Stimulated activated CD8-positive, alpha-beta memory T cell treated with anti-CD3 and anti-CD28 coated beads, Interleukin-7, amount 100 ng/mL, for 1 hour (primary cell): ENCODE results near the gene BBS5.
"Not testable (repeated sequence)": the region's sequence is repeated elsewhere in the genome, so short reads cannot be mapped to it uniquely, and the experiment has no call there.

Experiments
- DNase-seq, 2 donors: peaks; one replicate each; pipeline ENCODE4 v3.0.0-alpha.2; 2020; ENCODE audit warnings: low read depth in 2 of 2

BBS5 gene

GRCh38 chr2:169486487-169486886 is 7.2 kb downstream of the BBS5 start:
- no peak for DNase-seq

DNA sequence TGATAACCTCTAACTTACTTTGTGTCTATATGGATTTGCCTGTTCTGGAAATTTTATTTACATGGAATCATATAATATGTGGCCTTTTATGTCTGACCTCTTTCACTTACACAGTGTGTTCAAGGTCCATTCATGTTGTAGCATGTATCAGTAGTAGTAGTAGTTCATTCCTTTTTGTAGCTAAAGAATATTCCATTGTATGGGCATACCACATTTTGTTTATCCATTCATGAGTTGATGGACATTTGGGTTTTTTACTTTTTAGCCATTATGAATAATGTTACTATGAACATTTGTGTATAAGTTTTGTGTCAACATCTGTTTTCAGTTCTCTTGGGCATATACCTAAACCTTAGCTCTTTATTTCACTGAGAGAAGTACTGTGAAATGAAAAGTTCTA is 11.5 kb downstream of the BBS5 start:
- no peak for DNase-seq

DNA sequence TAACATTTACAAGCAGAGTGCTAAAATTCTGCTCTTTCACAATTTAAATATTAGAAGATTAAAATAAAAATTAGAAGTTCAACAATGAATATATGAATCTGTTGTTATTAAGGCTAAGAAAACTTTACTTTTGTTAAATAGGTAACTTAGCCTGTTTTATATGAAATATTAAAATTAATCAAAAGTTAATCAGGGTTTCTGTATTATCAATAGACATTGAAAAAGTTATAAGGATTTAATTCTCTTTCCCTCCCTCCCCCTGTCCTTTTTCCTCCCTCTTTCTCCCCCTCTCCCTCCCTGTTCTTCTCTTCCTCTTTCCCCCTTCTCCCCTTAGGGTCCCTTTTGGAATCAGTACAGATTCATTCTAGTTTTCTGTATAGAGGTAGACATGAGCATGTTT is 12.1 kb downstream of the BBS5 start:
- DNase-seq: no peak

- no peak for DNase-seq
Observed at GRCh38 chr2:169493360-169493759, 14.1 kb downstream of the BBS5 start.

DNA sequence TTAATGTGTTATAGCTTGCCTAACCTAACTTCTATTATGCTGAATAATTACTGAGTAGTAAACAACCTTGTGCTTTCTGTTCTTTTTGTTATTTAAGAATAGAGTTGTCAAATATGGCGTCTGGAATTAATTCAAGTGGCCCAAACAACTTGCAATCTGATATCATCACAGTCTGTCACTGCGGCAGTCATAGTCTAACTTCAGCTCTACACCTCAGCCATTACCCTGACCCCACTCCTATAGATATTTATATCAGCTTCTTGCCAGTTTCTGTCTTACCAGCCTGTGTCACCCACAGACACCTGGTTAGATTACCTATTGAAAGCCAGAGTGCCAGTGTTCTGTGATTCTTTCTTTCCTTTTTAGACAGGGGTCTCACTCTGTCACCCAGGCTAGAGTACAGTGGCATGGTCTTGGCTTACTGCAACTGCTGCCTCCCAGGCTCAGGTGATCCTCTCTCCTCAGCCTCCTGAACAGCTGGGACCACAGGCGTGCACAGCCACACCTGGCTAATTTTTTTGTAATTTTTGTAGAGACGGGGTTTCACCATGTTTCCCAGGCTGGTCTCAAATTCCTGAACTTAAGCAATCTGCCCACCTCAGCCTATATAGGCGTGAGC is 16.1 kb downstream of the BBS5 start:
- DNase-seq: no peak

GRCh38 chr2:169504651-169505050 is 25.4 kb downstream of the BBS5 start:
- no peak for DNase-seq

DNA sequence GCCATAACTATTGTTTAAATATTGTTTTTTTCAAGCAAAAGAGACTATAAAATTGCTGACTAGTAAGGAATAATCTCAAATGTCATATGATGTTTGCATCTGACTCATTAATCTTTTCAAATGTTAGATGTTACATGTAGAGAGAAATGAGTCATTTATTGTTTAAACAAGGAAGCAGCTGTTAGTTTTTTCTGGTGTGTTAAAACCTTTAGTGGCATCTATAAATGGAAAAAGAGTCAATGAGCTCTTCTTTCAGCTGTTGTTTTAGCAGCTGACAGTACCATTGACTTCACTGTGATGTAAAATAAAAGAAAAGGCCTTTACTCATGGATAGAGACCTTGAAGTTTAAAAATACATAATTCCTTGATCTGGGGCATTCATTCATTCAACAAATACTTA is 28.4 kb downstream of the BBS5 start:
- DNase-seq: no peak

DNA sequence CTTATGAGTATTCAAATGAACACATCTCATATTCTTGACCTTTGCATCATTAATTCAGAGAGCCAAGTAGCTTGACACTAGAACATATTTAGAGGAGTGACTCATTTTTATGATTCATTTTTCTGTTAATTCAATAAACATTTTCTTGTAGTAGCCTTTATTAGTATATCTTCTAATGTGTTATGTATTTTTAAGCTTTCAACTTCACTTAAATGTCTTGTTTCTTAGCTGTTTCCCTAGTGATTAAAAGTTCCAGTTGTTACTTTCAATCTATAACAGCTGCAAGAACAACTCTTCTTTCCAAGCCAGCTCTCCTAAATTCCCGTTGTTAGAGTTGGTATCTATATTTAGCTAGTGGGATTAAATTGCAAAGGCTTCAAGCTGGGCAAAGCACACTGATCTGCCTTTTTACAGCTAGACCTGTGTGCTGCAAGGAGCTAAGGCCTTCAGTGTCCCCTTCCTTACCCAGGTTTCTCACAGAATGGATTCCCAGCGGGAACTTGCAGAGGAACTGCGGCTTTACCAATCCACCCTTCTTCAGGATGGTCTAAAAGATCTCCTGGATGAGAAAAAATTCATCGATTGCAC is 30.1 kb downstream of the BBS5 start, which contains the start of gene KLHL41:
KLHL41 (plus strand) TSS at position 405 of the 588 bp plus-strand sequence; CDS start at position 482, 77 bp downstream.
- no peak for DNase-seq

GRCh38 chr2:169509955-169510354 is 30.7 kb downstream of the BBS5 start:
- no peak for DNase-seq

DNA sequence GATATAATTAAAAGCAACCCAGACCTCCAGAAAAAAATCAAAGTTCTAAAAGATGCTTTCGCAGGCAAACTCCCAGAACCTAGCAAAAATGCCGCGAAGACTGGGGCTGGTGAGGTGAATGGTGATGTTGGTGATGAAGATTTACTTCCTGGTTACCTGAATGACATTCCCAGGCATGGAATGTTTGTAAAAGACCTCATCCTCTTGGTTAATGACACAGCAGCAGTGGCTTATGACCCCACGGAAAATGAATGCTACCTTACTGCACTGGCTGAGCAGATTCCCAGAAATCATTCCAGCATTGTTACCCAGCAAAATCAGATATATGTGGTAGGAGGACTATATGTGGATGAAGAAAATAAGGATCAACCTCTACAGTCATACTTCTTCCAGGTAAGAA is 31.2 kb downstream of the BBS5 start:
- no peak for DNase-seq

DNA sequence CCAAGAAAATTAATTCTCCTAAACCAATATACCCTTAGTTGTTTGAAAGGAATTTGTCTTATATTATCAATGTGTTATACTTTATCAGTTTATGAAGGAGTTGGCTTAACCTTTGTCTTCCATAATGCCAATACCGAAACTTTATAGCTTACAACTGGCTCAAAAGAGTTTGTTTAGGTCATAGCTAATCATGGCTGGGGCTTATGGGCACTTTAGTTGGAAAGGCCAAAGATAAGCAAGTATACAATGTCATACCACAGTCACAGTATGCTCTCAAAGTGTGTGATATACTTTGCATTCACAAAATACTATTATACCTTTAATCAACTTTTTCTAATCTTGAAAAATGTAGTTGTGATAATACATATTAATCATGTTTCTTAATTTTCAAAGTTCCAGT is 32.5 kb downstream of the BBS5 start:
- no peak for DNase-seq

- no peak for DNase-seq
Observed at GRCh38 chr2:169512525-169512924, 33.2 kb downstream of the BBS5 start.

DNA sequence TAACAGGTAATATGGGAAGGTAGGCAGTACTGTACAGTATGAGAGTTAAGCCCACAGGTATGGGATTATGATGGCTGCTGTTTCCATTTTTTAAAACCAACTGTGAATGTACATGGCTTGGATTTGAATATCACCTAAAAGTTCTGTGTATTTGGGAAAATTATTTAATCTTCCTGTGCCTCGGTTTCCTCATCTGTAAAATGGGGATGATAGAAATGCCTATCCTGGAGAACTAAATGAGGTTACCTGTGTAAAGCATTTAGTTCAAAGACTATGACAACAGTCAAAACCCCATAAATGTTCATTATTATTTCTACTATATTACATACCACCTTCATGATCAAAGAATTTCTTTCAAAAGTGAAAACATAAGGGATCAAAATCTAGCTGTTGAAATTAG is 33.8 kb downstream of the BBS5 start:
- no peak for DNase-seq

GRCh38 chr2:169513926-169514325 is 34.6 kb downstream of the BBS5 start:
- DNase-seq: no peak

- DNase-seq: not testable (repeated sequence)
Observed at GRCh38 chr2:169514758-169515157, 35.5 kb downstream of the BBS5 start.

DNA sequence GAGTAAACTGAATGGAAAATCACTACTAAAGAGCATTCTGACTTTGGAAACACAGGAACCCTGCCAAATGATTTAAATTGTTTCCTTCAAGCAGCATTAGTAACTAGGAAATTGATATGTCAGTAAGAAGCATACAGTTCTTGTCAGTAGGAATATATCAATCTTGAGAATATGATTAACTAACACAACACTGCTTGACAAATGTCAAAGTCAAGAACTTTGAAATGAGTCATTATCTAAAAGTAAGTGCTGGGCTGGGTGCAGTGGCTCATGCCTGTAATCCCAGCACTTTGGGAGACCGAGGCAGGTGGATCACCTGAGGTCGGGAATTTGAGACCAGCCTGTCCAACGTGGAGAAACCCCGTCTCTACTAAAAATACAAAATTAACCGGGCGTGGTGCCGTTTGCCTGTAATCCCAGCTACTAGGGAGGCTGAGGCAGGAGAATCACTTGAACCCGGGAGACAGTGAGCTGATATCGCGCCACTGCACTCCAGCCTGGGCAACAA is 37.2 kb downstream of the BBS5 start:
- not testable (repeated sequence) for DNase-seq

- no peak for DNase-seq
Observed at GRCh38 chr2:169520896-169521295, 41.6 kb downstream of the BBS5 start.

- no peak for DNase-seq
Observed at GRCh38 chr2:169523681-169524080, 44.4 kb downstream of the BBS5 start.

- DNase-seq: no peak
Observed at GRCh38 chr2:169525434-169525833, 46.1 kb downstream of the BBS5 start.

- no peak for DNase-seq
Observed at GRCh38 chr2:169526451-169526850, 47.2 kb downstream of the BBS5 start.

DNA sequence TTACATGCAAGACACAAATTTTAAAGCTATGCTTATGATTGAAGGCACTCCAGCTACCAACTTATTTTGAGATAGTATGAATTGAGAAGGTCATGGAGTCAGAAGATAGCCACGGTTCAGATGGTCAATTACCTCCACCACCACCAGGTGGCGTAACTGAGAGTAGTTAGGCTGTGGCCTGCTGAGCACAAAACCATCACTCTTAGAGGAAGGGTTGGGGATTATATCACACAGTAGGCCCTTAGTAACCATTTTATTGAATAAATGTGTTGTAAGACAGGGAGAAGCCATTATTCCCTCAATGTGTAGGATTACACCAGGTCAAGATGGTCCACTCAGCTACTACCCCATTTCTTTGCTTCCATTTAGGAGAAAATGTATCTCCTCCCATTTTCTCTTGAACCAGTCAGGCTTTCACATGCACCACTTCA is 49.0 kb downstream of the BBS5 start:
- DNase-seq: peak; percentile 31 to 62

DNA sequence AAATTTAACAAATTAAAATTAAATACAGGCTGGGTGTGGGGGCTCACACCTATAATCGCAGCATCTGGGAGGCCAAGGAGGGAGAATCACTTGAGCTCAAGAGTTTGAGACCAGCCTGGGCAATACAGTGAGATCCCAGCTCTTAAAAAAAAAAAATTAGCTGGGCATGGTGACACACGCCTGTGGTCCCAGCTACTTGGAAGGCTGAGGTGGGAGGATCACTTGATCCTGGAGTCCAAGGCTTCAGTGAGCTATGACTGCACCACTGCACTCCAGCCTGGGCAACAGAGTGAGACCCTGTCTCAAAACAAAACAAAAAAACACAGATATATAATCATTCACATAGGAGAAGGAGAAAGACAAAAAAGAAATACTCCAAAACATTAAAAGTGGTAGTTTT is 60.2 kb downstream of the BBS5 start:
- DNase-seq: not testable (repeated sequence)

DNA sequence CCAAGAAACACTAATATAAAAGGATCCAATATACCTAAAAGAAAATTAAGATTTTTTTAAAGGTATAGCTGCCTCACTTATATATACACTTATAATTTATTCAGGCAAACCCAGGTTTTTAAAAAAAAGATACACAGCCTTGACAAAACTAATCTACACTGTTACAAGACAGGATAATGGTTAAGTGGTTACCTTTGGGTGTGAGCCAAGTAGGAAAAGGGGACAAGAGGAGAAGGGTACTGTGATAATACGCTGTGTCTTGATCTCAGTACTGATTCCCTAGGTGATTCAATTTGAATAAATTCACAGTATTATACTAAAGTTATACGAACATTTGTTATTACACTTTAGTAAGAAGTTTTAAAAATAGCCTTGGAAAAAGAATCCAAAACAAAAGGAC is 60.9 kb downstream of the BBS5 start:
- DNase-seq: no peak

- no peak for DNase-seq
Observed at GRCh38 chr2:169542433-169542832, 63.1 kb downstream of the BBS5 start.
